Limb (tissue), 2 donors: ENCODE data around the gene PPP1R1B.
A peak's percentile ranks its signal among the peaks of the same experiment; 100 is the strongest.

Source experiments
- DNase-seq, 2 donors: peaks; one replicate each; pipeline ENCODE4 v3.0.0-alpha.2; 2016; ENCODE audit errors: extremely low spot score in 2 of 2

PPP1R1B gene

GRCh38 chr17:39631403-39631802 is 4.7 kb downstream of the PPP1R1B start:
- no peak for DNase-seq

DNA sequence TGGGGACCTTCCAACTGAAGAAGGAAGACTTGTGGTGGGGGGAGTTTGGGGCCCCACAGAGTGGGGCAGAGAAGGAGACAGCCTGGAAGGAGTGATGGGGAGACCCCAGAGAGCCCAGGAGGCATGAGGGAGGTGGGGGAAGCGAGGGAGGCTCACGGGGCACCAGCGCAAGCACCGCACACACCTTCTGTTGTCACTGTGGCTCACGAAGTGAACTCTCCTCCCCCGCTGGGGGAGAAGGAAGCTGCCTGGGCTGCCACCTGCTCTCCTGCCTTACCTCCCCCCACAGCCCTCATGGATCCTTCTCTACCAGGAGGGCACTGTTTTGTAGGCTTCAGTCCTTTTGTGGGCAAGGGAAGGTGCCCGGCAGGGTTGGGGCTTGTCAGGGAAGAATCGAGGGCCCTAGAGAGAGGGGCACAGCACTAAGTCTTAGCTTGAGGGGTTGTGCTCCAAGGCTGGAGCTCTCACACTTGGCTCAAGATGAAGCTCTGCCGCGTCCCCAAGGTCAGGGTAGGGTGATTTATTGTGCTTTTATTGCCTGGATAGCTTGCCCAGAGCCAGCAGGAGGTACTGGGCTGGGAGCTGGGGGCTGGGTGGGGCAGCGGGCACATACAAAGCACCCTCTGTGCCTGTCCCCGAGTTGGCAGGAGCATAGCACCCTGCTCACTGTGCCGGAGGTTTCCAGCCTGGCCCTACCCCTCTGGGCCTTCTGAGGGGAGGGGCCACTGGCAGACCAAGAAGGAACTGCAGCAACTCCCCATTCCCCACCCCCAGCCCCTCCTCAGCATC is 5.6 kb downstream of the PPP1R1B start:
- peak in 1 of 2 donors; percentile 60 for DNase-seq

DNA sequence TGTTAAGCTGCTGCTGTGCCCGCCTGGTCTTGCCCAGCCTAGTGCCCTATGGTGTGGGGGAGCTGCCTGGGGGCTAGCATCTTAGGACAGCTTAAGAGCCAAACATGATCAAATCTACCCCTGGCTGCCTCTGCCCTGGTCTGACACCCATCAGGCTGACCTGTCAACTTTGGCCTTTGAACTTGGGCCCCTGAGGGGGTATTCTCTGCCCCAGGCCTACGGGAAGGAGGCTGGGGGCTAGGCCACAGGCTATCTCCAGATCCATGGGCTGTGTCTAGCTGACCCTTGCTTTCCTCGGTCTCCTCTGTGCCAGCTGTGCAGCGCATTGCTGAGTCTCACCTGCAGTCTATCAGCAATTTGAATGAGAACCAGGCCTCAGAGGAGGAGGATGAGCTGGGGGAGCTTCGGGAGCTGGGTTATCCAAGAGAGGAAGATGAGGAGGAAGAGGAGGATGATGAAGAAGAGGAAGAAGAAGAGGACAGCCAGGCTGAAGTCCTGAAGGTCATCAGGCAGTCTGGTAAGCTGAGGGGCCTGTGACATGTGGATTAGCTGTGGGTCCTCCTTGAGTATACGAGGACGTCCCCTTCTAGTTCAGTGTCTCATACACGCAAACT is 6.9 kb downstream of the PPP1R1B start:
- DNase-seq: no peak

DNA sequence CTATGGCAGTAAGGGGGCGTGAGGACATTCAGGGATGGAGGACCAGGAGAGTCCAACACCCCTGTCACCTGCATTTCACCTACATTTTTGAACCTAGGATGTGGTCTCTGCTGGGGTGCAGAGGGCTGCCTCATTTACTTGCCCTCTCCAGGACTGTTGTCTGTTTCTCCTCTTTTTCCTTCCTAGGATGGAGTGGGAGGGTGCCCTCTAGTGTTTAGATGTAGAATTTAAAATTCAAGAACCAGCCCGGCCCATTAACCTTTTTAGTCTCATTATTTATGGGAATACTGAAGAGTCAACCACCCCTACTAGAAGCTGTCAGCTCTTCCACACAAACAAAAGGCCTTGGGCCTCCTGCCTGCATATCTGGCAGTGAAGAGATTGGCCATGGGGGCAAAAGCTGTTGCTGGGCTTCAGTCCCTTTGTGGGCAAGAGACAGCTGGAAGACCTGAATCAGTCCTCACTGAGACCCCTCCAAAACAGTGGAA is 7.7 kb downstream of the PPP1R1B start:
- peak in 1 of 2 donors; percentile 50 for DNase-seq

- DNase-seq: no peak
Observed at GRCh38 chr17:39635614-39636176, 8.9 kb downstream of the PPP1R1B start.

- DNase-seq: no peak
Observed at GRCh38 chr17:39636587-39636926, 9.8 kb downstream of the PPP1R1B start.

- peak; percentile 83 to 94 for DNase-seq
Observed at GRCh38 chr17:39636927-39637736, 10.4 kb downstream of the PPP1R1B start, which contains the start of gene STARD3. STARD3 (plus strand) TSS chr17:39637144; CDS start chr17:39653532, 16,388 bp downstream.

GRCh38 chr17:39638317-39638716 is 11.6 kb downstream of the PPP1R1B start:
- DNase-seq: no peak

- DNase-seq: no peak
Observed at GRCh38 chr17:39639043-39639442, 12.3 kb downstream of the PPP1R1B start.

DNA sequence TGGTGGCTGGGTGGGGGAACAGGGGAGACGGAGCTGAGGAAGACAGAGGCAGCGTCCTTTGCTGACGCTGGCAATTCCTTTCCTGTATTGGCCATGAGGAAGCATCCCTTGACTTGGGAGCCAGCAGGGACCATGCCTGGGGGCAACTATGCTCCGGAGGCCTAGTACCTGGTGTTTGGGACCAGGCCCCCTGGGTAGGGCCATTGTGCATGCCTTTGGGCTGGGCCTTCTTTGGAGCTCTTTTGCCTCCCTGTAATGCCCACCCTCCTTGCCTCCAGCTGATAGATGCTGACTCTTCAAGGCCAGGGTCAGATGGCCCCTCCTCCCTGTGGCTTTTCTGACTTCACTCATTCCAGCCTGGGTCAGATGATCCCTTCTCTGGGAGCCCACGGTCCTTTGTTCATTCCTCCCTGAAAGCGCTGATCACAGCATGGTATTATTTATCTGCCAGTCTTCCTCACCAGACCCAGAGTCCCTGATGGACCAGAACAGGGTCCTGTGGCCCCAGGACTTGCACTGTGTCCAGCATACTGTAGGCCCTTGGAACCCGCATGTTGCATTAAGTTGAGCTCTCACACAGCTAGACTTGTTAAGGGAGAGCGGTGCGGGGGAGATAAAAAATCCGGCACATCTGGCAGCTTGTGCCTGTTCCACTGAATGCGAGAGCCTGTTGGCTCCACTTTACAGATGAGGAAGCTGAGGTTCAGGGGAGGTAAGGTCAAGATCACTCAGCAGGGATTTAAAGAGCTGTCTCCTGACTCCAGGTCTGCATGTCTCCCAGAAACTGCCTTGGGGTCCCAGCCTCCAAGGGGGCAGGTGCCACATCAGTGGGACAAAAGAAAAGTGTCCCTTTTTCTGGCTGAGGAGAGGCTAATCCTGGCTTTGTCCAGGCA is 13.1 kb downstream of the PPP1R1B start:
- no peak for DNase-seq

- no peak for DNase-seq
Observed at GRCh38 chr17:39640591-39641031, 13.9 kb downstream of the PPP1R1B start.

DNA sequence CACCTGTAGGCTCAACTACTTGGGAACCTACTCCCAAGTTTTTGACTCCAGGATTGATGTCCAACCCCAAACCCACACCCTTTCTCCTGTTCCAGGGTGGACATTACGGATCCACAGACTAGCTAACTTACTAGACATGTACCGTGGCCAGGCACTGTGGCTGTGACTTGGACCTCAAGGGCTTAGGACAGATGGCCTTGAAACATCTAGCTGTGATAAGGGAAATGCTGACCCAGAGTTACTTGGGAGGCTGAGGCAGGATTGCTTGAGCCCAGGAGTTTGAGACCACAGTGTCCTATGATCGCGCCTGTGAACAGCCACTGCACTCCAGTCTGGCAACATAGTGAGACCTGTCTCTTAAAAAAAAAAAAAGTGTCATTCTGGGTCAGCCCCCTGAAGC is 14.3 kb downstream of the PPP1R1B start:
- no peak for DNase-seq

DNA sequence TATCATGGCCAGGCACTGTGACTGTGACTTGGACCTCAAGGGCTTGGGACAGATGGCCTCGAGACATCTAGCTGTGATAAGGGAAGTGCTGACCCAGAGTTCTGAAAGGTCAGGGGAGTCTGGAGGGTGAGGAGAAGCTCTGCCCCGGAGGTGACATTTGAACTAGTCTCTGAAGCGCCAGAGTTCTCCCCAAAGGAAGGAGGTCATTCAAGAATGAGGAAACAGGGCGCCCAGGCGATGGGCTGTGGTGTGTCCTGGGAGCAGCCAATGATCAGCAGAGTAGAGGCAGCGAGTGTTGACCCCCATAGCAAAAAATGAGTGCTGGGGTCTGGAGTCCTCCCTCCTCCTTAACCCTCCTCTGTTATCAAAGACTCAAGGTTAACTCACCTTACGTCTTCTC is 15.1 kb downstream of the PPP1R1B start:
- DNase-seq: no peak

- DNase-seq: no peak
Observed at GRCh38 chr17:39642291-39643074, 15.7 kb downstream of the PPP1R1B start.

DNA sequence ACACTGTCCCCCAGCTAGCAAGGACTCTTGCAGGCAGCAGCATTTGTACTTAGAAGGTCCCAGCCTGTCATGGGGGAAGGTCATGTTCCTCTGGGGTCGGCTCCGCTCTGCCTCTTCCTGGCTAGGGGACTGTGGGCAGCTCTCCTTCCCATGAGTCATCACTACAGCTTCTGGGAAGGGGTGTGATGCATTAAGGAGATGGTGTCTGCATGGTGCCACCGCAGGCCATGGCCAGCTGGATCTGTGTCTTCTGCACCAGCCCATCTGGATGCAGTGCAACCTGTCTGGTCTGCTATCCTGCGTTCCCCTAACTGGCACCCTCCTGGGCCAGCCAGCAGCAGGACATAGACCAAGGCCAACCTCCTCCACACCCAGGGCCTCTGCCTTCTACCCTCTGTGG is 16.5 kb downstream of the PPP1R1B start:
- no peak for DNase-seq

DNA sequence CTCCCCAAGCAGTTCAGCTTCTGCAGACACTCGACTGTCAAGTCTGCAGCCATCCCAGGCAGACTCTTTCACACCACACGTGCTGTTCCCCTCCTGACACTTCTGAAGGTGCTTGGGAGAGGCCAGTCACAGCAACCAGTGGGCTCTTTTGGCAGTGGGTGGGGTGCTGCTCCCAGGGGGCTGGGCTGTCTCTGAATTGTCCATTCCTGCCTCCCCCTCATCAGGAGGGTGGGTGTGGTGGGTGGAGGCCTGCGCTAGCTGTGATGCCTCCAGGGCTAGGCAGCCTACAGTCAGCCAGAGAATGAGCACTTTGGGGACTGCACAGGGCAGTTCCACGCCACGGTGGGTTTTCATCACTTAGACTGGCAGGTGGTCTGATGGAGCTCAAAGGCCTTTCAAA is 20.5 kb downstream of the PPP1R1B start:
- DNase-seq: no peak

- DNase-seq: no peak
Observed at GRCh38 chr17:39648616-39649366, 22.0 kb downstream of the PPP1R1B start.

GRCh38 chr17:39650121-39650579 is 23.4 kb downstream of the PPP1R1B start:
- no peak for DNase-seq
